ENCODE measurements around the gene SLC39A13.
A peak's percentile ranks its signal among the peaks of the same experiment; 100 is the strongest.

Gene SLC39A13

DNA sequence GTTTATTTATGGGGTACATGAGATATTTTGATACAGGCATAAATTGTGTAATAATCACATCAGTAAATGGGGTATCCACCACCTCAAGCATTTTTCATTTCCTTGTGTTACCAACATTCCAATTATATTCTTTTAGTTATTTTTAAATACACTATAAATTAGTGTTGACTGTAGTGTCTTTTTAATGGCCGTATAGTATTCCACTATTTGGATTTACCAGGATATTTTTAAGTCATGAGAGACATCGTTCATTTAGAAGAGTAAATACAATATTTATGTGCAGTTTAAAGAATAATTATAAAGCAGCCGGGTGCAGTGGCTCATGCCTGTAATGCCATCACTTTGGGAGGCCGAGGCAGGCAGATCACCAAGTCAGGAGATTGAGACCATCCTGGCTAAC lies 23.9 kb upstream of the SLC39A13 start:
- no peak for DNase-seq

DNA sequence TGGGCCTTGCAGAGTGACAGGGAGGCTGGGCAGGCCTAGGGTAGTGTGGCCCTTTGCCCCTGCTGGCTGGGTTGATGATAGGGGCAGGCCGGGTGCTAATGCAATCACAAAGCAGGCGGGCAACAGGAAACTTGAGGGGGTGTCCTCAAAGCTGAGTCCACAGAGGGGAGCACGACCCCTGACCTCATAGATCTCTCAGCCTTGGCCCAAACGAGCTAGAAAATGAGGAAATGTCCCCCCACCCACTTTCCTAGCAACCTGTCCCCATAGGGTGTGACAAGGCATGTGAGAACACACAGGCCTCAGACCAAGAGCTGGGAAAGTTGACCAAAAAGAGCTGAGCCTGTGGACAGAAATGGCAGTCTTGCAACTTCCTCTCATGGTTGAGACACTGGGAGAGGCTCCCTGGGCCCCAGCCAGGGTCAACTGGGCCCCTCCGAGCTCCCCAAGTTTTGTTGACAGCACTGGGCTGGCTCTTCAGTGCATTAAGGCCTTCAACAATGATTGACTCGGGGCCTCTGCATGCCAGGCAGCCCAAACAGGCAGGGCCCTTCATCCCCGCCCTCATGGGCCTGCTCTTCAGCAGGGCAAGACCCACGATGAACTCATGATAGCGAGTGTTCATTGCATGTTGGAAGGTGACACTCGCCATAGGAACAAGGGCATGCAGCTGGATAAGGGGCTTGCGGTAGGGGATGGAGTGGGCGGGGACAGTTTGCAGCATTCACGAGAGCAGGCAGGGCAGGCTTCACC lies 20.3 kb upstream of the SLC39A13 start:
- DNase-seq, result peak; percentile 91 to 98 (median 94)

DNA sequence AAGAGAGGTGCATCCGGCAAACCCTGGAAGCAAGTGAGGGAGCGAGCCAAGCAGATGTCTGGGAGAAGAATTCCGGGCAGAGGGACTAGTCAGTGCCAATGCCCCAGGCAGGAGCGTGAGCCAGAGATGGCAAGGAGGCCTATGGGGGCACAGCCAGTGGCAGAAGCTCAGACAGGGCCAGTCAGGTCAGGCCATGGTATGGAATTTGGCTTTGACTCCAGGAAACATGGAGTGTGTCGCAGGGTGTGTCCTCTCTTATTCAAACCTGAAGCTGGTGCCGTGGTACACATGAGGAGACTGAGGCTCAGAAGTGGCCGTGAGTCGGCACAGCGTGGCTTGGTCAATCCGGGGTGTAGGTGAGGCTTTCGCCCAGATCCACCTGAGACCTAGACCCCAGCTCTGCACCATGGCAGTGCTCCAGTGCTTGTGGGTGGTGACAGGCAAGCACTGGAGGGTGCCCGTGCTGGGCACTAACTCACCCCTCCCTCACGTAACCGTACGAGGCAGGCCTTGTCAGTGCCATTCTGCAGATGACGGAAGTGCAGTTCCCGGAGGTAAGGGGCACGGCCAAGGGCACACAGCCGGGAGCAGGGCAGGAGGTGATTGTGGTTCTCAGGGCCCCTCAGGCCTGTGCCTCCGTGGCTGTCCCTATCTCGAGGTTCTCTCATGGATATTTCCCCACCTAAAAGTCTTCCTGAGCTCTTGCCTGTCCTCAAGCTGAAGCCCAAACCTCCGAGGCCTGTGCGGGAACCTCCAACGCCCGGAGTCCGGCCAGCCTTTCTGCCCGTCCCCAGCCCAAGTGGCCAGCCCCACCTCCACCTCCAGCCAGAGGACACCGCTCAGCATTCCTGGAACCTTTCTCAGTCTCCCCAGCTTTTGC lies 19.5 kb upstream of the SLC39A13 start:
- DNase-seq, result peak in 3 of 4 experiments; percentile 29 to 41 (median 29)

DNA sequence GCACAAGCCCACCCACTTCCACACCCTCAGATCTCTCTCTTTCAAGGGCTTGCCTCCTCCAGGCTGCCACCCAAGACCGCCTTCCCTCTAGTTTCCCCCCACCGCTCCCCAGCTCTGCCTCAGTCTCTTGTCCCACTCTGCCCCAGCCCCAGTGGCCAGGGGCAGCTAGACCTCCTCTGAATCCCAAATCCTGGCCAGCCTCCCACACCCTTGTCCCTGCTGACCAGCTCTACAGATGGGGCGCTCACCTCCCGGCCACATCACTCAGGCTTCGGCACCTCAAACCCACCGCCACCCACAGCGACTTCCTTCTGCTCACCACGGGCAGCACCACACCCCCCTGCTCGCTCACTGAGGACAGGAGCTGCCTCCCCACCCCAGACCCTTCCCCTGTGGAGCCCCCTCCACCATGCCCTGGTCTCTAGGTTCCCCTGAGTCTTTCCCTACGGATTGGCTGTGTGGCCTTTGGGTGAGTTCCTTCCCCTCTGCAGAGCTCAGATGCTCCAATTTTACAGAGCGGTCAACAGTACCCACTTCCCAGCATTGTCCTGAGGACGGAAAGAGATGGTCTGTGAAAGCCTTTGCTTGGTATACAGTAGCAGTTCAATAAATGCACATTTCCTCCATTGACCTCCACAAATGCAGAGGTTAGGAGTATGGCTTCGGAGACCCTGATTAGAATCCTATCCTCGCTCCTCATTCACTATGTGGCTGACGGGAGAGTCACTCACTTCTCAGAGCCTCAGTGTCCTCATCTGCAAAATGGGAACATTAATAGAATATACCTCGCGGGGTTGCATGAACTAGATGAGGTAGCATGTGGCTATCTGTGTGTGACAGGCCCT lies 18.6 kb upstream of the SLC39A13 start:
- peak in 3 of 4 experiments; percentile 43 to 68 (median 54) for DNase-seq

DNA sequence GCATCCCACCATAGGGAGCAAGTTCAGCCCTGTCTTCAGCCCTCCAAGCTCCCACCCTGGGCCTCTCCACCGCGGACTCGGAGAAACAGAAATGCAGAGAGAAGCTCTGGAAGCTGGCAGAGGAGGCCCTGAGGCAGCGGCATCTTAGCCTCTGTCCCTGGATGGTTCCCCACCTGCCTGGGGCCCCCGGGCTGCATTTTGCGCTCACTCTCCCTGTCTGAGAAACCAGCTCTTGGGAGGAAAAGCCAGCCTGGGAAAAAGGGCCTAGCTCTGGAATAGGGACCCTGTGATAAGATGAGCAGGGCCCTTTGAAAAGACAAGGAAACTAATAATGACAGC lies 18.0 kb upstream of the SLC39A13 start:
- DNase-seq, result no peak

DNA sequence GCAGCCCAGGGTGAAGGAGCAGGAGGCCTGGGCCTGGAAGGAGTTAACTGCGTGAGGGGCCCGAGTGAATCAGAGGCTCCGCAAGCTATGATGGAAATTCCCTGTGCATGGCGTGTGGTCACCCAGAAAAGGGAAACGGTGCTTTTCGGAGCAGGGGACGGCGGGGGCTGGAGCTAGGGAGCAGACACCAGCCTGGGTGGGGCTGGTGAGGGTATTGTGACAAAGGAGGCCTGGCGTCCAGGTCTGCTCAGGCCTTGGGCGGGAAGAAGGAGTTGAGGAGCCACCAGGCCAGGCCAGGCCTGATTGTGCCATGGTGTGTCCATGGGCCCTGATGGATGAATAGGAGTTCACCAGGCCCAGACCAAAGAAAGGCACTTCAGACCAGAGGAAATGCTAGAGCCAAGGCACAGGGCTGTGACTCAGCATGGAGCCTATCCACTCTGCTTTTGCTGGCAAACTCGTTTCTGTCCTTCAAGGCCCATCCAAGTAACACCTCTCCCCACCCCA lies 17.3 kb upstream of the SLC39A13 start:
- peak; percentile 93 to 98 (median 98) for DNase-seq

DNA sequence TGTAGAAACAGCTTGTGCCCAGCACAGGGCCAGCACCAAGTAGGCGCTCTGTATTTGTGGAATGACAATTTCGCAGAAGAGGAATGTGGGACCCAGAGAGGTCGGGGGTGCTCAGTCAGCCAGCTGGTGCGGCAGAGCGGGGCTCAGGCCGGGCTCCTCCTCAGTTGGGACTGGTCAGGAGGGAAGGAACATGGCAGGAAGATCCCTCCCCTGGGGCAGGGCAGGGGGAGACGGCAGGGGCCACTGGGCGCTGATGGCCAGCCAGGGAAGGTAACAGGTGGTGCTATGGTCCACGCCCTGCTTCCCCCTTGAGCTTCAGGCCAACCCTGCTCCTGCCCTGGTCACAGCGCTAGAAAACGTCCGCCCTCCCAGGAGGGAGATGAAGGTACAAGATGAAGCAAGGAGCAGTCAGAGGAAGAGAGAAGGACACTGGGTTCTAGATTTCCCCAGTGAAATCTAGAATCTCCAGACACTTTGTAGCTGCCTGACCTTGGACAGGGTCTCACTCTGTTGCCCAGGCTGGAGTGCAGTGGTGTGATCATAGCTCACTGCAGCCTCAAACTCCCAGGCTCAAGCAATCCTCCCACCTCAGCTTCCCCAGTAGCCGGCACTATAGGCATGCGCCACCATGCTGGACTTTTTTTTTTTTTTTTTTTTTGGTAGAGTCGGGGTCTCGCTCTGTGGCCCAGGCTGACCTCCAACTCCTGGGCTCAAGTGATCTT lies 16.5 kb upstream of the SLC39A13 start:
- peak in 2 of 4 experiments; percentile 33 to 46 for DNase-seq

DNA sequence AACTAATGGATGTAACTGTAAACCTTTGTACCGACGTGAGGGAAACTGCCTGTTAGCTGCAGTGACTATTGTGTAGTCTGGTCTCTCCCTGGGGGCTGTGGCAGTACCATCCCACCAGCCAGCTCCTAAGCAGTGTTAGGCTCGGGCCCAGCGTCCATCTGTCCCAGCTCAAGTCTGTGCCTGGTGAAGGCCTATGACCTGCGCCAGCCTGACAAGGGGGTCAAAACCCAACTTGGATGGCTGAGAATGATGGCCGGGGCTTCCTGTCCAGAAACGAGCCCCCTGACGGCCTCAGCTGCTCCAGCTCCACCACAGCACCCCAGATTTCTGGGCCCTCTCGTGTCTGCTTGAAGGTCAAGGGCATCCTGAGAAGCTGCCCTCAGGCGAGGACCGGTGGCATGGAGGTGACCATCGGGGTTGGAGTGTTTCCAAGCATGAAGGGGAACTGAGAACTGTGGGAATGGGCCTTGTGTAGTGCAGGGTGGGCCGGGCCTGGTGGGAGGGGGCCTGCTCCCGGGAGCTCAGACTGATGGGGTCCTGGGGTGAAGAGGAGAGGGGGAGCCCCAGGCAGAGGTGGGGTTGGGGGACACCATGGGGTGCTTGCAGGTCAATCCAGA lies 15.7 kb upstream of the SLC39A13 start:
- DNase-seq, result peak in 3 of 4 experiments; percentile 57 to 76 (median 71)

DNA sequence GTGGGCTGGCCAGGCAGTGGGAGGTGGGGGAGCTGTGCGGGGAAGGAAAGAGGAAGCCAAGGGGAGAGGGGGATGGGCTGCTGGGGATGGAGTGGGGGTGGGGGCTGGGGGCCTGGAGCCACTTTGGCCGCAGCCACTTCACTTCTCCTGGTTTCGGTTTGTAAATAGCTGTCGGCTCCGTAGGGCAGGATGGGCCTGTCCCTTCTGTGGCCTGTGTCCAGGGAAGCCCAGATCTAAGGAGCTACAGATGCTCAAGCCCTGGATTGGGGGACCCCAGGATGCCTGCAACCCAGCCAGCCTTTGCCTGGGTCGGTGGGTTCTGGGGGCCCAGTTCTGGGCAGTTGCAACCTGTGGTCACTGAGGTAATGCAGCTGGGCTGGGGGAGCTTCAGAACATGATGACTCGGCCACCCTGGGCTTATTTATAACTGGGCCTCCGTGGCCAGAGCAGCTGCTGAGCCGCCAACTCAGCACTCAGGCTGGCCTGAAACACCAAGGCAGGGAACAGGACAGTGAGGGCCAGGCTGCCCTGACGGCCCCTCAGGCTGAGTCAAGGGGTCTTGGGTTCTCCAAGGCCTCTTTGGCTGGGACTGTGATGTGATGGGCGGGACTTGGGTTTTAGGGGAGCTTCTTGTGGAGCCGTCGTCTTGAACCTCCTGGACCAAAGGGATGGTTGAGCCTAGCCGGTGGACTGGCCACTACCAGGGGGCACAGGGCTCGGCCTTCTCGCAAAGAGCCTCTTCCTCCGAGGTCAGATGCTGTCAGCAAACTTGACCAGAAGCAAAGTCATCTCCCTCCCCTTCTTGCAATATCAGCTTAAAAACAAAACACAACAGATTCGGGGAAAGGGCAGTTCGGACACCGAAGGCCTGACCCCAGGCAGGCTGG lies 15.0 kb upstream of the SLC39A13 start:
- DNase-seq, result peak; percentile 82 to 92 (median 88)

DNA sequence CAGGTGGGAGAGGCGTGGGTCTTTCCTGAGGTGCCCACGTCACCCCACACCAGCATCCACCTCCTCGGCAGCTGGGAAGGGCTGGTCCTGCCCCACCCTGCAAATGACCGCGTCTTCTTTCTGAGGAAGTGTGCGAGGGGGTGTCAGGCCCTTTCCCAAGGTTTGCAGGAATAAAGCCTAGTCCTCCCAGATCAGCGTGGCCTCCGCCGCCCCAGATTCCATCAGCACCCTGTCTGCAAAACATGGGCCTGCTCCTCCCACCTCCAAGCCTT lies 14.4 kb upstream of the SLC39A13 start:
- peak; percentile 87 to 94 (median 92) for DNase-seq

DNA sequence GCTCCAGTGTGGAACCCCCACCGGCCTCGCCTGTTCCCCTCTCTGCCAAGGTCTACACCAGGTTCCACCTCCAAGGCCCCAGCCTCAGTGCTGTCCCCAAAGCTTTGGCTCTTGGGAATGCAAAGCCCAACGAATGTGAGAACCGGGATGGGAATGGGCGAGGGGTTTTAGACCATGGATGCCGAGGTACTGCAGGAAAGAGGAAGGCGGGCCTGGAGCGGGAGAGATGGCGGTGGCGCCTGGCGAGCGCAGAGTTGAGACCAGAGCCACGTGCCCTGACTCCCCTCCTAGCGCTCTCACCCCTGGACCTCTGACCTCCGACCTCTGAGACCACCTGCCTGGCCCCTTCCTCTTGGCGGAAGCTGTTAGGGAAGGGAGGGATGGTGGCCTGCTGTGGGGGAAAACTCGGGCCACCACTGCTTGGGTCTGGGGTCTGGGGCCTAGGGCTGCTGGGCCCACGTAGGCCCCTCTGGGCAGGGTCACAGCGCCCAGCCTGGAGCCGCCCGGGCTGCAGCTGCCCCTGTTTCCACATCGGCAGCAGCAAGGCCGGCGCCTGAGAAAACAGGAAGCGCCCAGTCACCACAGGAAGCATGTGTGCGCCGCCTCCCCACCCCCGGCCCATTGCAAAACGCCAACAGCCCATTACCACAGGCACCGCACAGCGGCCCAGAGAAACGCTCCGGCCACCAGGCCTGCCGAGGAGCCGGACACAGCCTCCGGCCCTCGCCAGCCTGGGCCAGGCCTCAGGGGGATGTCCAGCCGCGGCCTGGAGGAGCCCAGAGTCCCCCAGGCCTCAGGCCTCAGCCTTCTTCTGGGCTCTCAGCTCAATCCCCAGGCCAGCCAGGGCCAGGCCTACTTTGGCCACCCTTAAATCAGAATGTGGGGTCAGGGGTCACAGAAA lies 13.8 kb upstream of the SLC39A13 start:
- DNase-seq, result peak; percentile 96 to 97 (median 96)

DNA sequence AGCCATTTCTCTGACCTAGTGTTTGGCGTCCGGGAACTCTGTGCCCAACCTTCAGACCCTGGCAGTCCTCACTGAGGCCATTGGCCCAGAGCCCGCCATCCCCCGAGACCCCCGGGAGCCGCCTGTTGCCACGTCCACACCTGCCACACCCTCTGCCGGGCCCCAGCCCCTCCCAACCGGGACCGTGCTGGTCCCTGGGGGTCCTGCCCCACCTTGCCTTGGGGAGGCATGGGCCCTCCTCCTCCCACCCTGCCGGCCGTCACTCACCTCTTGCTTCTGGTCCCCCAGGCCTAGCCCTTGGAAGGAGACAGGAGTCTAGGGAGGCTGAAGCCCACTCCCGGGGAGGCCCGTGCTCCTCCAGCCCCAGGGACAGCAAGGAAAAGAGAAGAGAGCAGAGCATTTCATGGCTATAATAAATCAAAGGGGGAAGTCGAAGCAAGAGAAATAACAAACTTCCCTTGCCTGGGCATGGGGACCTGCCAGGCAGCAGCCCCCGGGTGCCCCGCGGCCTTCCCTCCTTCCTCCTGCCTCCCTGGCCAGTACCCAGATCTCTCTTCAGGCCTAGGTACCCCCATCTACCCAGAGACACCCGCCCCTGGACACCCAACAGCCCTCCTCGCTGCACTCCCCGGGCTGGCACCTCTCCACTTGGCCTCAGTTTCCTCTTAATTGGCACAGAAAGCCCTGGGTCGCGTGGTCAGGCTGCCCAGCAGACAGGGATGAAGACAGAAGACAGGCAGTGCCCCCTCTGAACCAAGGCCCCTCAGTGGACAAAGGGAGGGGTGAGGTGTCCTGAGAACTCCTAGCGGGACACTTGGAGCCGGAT lies 13.0 kb upstream of the SLC39A13 start:
- peak; percentile 43 to 69 (median 66) for DNase-seq

DNA sequence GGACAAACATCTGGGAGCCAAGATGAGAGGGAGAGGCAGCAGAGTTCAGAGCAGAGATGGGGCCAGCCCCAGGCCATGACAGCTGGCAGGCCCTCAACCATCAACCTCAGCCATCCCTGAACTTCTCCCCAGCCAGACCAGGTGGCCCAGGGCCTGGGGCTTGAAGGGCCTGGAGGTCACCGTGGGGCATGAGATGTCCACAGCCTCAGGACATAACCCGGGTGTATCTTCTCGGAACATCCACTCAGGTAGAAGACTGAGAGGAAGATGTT lies 12.4 kb upstream of the SLC39A13 start:
- no peak for DNase-seq

DNA sequence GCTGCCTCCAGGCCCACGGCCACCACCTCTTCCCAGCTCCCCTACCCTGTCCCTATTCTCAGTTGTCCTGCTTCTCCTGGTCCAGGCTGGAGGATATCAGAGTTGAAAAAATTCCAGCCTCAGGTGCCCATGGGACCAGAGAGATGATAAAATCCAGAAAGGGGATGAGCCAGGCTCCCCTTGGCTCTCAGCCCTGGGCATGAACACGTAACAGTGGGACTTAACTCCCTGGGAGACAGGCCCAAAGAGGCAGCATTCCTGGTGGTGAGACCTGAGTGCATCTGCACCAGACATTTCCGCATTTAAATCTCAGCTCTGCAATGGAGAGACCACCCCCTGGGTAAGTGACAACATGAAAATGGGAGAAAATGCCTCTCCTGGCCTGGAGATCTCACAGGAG lies 10.4 kb upstream of the SLC39A13 start:
- DNase-seq, result no peak

DNA sequence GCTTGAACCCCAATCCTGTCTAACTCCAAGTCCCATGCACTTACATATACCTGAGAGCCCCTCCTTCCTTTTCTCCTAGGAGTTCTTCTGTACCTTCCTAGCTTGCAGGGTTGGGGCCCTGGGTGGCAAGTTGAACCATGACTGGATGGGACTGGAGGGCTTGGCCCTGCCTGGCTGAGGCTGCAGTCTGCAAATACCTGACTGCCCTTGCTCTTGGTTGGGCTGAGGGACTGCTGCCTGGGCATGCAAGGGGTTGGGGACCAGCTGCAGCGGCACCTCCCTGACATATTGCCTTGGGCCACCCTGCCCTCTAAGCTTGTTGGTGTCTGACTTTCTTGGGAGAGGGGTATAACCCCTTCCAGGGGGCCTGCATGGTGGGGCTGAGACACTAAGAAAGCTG lies 9.8 kb upstream of the SLC39A13 start:
- DNase-seq, result no peak

DNA sequence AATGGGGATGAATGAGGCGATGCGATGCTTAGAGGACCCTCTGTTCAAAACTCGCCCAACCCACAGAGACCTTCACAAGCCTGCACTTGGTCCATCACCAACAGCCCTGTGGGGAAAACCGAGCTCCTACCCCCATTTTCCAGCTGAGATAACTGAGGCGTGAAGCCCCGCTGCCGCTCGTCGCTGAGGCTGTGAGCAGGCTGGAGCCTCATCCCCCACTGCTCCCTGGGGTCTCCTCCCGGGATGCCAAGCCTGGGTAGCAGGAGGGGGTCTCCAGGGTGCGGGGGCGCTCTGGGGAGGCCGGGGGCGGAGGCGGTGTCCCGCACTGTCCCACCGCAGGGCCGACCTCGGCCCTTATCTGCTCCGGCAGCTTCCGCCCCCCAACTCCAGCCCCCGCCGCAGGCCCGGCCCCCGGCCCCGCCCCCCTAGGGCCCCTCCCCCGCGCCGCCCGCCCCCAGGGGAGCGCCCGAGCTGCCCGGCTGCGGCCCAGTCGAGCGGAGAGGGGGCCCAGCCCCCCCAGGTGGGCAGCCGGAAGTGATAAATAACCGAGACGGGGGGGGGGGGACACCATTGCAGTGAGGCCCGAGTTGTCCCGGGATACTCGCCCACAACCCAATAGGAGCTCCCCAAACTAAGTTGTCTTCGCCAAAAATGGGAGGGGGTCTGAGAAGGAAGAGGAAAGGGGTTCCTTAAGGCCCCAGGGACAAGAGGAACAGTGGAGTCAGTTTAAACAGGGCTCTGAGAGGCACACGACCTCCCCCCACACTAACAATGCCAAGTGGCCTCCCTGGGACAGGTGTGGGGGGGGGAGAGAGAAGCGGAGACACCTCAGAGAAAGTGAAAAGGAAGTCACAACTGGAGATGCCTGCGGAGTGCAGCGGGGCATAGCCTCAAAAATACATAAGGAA lies 8.3 kb upstream of the SLC39A13 start:
- DNase-seq, result no peak

DNA sequence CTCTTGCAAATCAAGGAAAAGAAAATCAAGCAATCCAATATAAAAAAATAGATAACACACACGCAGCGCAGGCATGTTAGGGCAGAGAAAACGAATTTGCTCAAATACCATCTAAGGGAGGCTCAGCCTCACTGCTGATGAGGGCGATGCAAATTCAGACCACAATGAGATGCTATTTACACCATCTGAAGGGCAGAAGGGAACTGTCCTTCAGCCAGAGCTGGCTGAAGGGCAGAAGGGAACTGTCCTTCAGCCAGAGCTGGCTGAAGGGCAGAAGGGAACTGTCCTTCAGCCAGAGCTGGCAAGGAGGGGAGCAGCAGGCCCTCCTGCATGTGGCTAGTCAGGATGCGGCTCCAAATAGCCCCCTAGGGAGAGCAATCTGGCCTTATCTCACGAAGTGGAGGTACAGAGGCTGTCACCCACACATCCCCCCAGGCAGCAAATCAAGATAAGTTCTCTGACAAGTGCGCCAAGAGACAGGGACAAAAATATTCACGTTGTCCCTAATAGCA lies 7.6 kb upstream of the SLC39A13 start:
- DNase-seq, result peak in 3 of 4 experiments; percentile 42 to 48 (median 46)

DNA sequence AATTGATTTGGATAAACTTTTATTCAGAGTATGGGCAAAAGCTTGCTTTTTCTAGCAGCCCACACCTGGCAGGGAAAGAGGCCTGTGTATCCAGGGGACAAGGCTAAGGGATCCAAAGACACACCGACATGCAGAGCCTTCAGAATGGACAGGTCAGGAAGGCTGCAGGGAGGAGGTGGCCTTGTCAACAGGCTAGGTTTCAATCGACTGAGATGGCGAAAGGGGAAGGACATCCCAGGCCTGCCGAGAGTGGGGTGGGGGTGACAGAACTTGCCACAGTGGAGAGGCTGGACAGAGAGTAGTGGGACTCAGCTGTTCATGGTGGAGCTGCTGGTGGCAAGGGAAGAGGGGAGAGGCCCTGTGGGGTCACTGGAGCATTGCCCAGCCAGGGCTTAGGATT lies 5.3 kb upstream of the SLC39A13 start:
- DNase-seq, result peak in 1 of 4 experiments; percentile 29
